GM20431 (cell line): Measurements from ENCODE around the gene CENPC.
"Not testable (repeated sequence)": the region's sequence is repeated elsewhere in the genome, so short reads cannot be mapped to it uniquely, and the experiment has no call there.

Experiments used
- in situ Hi-C: fragments of 300-500 bp; cut with MseI, MboI; formaldehyde crosslinking; loops from one replicate; pipeline ENCODE4 v1.15.0; 2020; ENCODE audit warnings: low sequenced_read_pairs; ENCODE audit not compliant: unreplicated experiment

Gene CENPC

GRCh38 chr4:67554096-67554495 lies 8.8 kb upstream of the CENPC start:
- in situ Hi-C loops, result no loop called here

GRCh38 chr4:67552146-67552792 lies 7.0 kb upstream of the CENPC start:
- in situ Hi-C loops, result not testable (repeated sequence)

- in situ Hi-C loops, result no loop called here
Measured at GRCh38 chr4:67550857-67551256, 5.6 kb upstream of the CENPC start.

- in situ Hi-C loops, result no loop called here
Measured at GRCh38 chr4:67550451-67550850, 5.1 kb upstream of the CENPC start.

GRCh38 chr4:67549123-67549522 lies 3.8 kb upstream of the CENPC start:
- in situ Hi-C loops, result loop anchor here (25.0 kb wide), 1 partner anchor 363 kb away; no protein-coding TSS in a partner anchor

GRCh38 chr4:67546971-67547370 lies 1.7 kb upstream of the CENPC start:
- in situ Hi-C loops, result loop anchor here (25.0 kb wide), 1 partner anchor 365 kb away; no protein-coding TSS in a partner anchor

GRCh38 chr4:67546004-67546356 lies 677 bp upstream of the CENPC start:
- in situ Hi-C loops, result loop anchor here (25.0 kb wide), 1 partner anchor 366 kb away; no protein-coding TSS in a partner anchor

- in situ Hi-C loops, result loop anchor here (25.0 kb wide), 1 partner anchor 370 kb away; no protein-coding TSS in a partner anchor
Measured at GRCh38 chr4:67542076-67542475, 3.2 kb downstream of the CENPC start.

GRCh38 chr4:67539830-67540229 lies 5.5 kb downstream of the CENPC start:
- in situ Hi-C loops, result loop anchor here (25.0 kb wide), 1 partner anchor 372 kb away; no protein-coding TSS in a partner anchor

GRCh38 chr4:67535280-67535840 lies 9.9 kb downstream of the CENPC start:
- in situ Hi-C loops, result loop anchor here (25.0 kb wide), 1 partner anchor 377 kb away; no protein-coding TSS in a partner anchor

GRCh38 chr4:67533112-67533511 lies 12.2 kb downstream of the CENPC start:
- in situ Hi-C loops, result loop anchor here (25.0 kb wide), 1 partner anchor 379 kb away; no protein-coding TSS in a partner anchor

GRCh38 chr4:67532397-67532796 lies 12.9 kb downstream of the CENPC start:
- in situ Hi-C loops, result loop anchor here (25.0 kb wide), 1 partner anchor 380 kb away; no protein-coding TSS in a partner anchor

GRCh38 chr4:67531379-67531962 lies 13.8 kb downstream of the CENPC start:
- in situ Hi-C loops, result loop anchor here (25.0 kb wide), 1 partner anchor 381 kb away; no protein-coding TSS in a partner anchor

GRCh38 chr4:67524140-67524539 lies 21.2 kb downstream of the CENPC start:
- in situ Hi-C loops, result not testable (repeated sequence)

- in situ Hi-C loops, result no loop called here
Measured at GRCh38 chr4:67522851-67523671, 22.2 kb downstream of the CENPC start.

- in situ Hi-C loops, result no loop called here
Measured at GRCh38 chr4:67522230-67522629, 23.1 kb downstream of the CENPC start.

- in situ Hi-C loops, result no loop called here
Measured at GRCh38 chr4:67521506-67521905, 23.8 kb downstream of the CENPC start.

- in situ Hi-C loops, result no loop called here
Measured at GRCh38 chr4:67520141-67520540, 25.2 kb downstream of the CENPC start.

- in situ Hi-C loops, result no loop called here
Measured at GRCh38 chr4:67512501-67512900, 32.8 kb downstream of the CENPC start.

- in situ Hi-C loops, result no loop called here
Measured at GRCh38 chr4:67500373-67500772, 44.9 kb downstream of the CENPC start.
